GM12873 (cell line): ENCODE data around the gene CSGALNACT2.

ENCODE experiments used
- CTCF ChIP-seq: IDR thresholded peaks from 2 replicates; pipeline ENCODE4 v1.5.1; 2012; ENCODE audit warnings: low read depth, mild to moderate bottlenecking, moderate library complexity, low read length, control low read depth; ENCODE audit not compliant: insufficient read depth; ENCODE audit errors: missing control alignments

Gene CSGALNACT2

GRCh38 chr10:43099928-43100327 lies 38.3 kb upstream of the CSGALNACT2 start:
- TF ChIP-seq CTCF: no peak

- TF ChIP-seq CTCF: no peak
These were observed 37.9 kb upstream of the CSGALNACT2 start for GRCh38 chr10:43100366-43100765.

GRCh38 chr10:43102063-43102828 lies 36.0 kb upstream of the CSGALNACT2 start:
- TF ChIP-seq CTCF: no peak

GRCh38 chr10:43105102-43105955 lies 32.9 kb upstream of the CSGALNACT2 start:
- peak; percentile 97 for TF ChIP-seq CTCF

- TF ChIP-seq CTCF: no peak
These were observed 32.4 kb upstream of the CSGALNACT2 start for GRCh38 chr10:43105956-43106229.

- no peak for TF ChIP-seq CTCF
These were observed 31.8 kb upstream of the CSGALNACT2 start for GRCh38 chr10:43106256-43107091.

GRCh38 chr10:43108951-43109350 lies 29.3 kb upstream of the CSGALNACT2 start:
- TF ChIP-seq CTCF: no peak
